PC-9 (cell line): Measurements from ENCODE around the gene WNK1. TPM values are rescaled to one million over a fixed set of nuclear protein-coding genes. Genes with fewer than 3 reads are reported as not detected.
A peak's percentile ranks its signal among the peaks of the same experiment; 100 is the strongest.

Source experiments
- BruUV-seq: library from RNA; stranded (reverse); fragments of 400-500 nt; replicated peaks from 2 replicates; lab custom pipeline; 2021; lab: Mats Ljungman, UMichigan
- CTCF ChIA-PET: fragments of 300-600 bp; sonication (Branson Sonifier 250); formaldehyde crosslinking; loops from one replicate; lab custom pipeline; 2022; ENCODE audit warnings: antibody characterized with exemption; lab: Charles Lee
- POLR2A ChIA-PET: fragments of 300-600 bp; sonication (Branson Sonifier 250); formaldehyde crosslinking; loops from one replicate; lab custom pipeline; 2022; ENCODE audit warnings: antibody characterized with exemption; ENCODE audit not compliant: unreplicated experiment; lab: Charles Lee
- DNase-seq, 2 experiments: peaks; one replicate each; pipeline versions ENCODE4 v3.0.0 to v3.0.0-alpha.2; 2015 to 2022; ENCODE audit warnings: mixed read lengths in 1 of 2
- H2AFZ ChIP-seq: fragments of 200-600 bp; sonication (generic); 2 replicates; pipeline ENCODE4 v1.8.1; 2017; ENCODE audit warnings: antibody characterized with exemption
- H3F3A ChIP-seq: fragments of 200-600 bp; sonication (generic); 2 replicates; pipeline ENCODE4 v1.8.1; 2017; ENCODE audit warnings: antibody characterized with exemption, mild to moderate bottlenecking, low read depth; ENCODE audit not compliant: insufficient read depth
- H3K27ac ChIP-seq: fragments of 200-600 bp; sonication (generic); 2 replicates; pipeline ENCODE4 v1.6.1; 2016; ENCODE audit warnings: mixed run types
- H3K27me3 ChIP-seq: fragments of 200-600 bp; sonication (generic); 2 replicates; pipeline ENCODE4 v1.6.1; 2016; ENCODE audit warnings: low read depth, mixed run types; ENCODE audit not compliant: insufficient read depth
- H3K36me3 ChIP-seq: fragments of 200-600 bp; sonication (generic); 2 replicates; pipeline ENCODE4 v1.6.1; 2016; ENCODE audit warnings: low read depth, mixed run types
- H3K4me1 ChIP-seq: fragments of 200-600 bp; sonication (generic); replicated peaks from 2 replicates; pipeline ENCODE4 v1.6.1; 2016; ENCODE audit warnings: mixed run types; ENCODE audit not compliant: insufficient read depth
- H3K4me2 ChIP-seq: fragments of 200-600 bp; sonication (generic); 2 replicates; pipeline ENCODE4 v1.6.1; 2017; ENCODE audit warnings: mixed run types
- H3K4me3 ChIP-seq: fragments of 200-600 bp; sonication (generic); 2 replicates; pipeline ENCODE4 v1.6.1; 2016; ENCODE audit warnings: mixed run types
- H3K79me2 ChIP-seq: fragments of 200-600 bp; sonication (generic); 2 replicates; pipeline ENCODE4 v1.6.1; 2017; ENCODE audit warnings: low read depth, mixed run types
- H3K9me2 ChIP-seq: fragments of 200-600 bp; sonication (generic); 2 replicates; pipeline ENCODE4 v1.8.1; 2017; ENCODE audit warnings: mild to moderate bottlenecking; ENCODE audit not compliant: insufficient read depth
- H3K9me3 ChIP-seq: fragments of 200-600 bp; sonication (generic); 2 replicates; pipeline ENCODE4 v1.8.1; 2016; ENCODE audit warnings: low read depth; ENCODE audit not compliant: insufficient read depth
- H4K20me1 ChIP-seq: fragments of 200-600 bp; sonication (generic); 2 replicates; pipeline ENCODE4 v1.8.1; 2017; ENCODE audit not compliant: insufficient read depth
- EZH2 ChIP-seq: fragments of 200-600 bp; sonication (generic); IDR thresholded peaks from 2 replicates; pipeline ENCODE4 v1.8.0; 2017; ENCODE audit warnings: antibody characterized with exemption, low read depth
- intact Hi-C: fragments of 100-400 bp; cut with micrococcal nuclease; formaldehyde crosslinking; loops from one replicate; pipeline ENCODE4 v1.10.0; 2022; ENCODE audit not compliant: unreplicated experiment
- total RNA-seq: library from RNA; stranded (reverse); gene quantifications from 2 replicates; pipeline ENCODE4 v1.2.3, GENCODE V29; 2021
- TF ChIP-seq, protein P1 (sequence below): fragments of 200-600 bp; sonication (generic); conservative IDR thresholded peaks from 2 replicates; pipeline ENCODE4 v1.6.1; 2017; ENCODE audit warnings: mixed run types, antibody characterized with exemption, mild to moderate bottlenecking, moderate library complexity

Gene WNK1
- total RNA-seq, 1 experiment from 2014 or later = 142 TPM

DNA sequence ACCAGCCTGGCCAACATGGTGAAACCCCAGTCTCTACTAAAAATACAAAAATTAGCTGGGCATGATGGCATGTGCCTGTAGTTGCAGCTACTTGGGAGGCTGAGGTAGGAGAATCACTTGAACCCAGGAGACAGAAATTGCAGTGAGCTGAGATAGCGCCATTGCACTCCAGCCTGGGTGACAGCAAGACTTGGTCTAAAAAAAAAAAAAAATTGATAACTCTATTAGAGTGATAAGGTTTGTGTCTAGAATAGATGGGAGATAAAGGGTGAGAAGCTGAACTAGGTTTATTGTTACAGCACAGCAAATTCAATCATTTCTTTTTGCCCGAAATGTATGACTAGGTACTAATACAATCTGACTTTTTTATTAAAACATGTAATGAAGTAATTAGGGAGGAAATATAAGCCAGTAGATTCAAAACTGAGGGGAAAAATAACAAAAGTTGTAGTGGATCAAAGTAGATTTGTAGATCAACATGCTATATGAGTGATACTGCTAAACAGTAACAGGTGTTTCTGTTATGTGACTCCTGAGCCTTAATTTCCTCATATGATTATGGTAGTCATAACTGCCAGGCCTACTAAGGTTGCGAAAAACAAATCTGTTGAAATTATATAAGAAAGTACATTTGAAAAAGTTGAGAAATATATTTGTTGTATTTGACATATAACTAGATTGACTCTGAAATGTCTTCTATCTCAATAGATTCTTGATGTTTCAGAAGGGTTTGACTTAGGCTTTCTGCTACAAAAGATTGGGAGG, 83.6 kb downstream of the WNK1 start:
- DNase-seq = peak in 1 of 2 experiments; percentile 46
- H3K9me2 ChIP-seq = no peaks in the 10 kb centered on the region; the same call in 1 of the 2 replicates
- H3K4me2 ChIP-seq = no peak overlapping the region
- no peaks in the 10 kb centered on the region; the same call in 1 of the 2 replicates for H3K79me2 ChIP-seq
- no peaks in the 10 kb centered on the region for H3K9me3 ChIP-seq
- ChIA-PET CTCF (interaction anchor here (0.6 kb wide), 1 partner anchor 247 kb away, joined by 3 read pairs; no protein-coding TSS in a partner anchor), POLR2A (no interaction called here)
- H3K4me1 ChIP-seq = no peaks in the 10 kb centered on the region
- TF ChIP-seq, protein P1, sequence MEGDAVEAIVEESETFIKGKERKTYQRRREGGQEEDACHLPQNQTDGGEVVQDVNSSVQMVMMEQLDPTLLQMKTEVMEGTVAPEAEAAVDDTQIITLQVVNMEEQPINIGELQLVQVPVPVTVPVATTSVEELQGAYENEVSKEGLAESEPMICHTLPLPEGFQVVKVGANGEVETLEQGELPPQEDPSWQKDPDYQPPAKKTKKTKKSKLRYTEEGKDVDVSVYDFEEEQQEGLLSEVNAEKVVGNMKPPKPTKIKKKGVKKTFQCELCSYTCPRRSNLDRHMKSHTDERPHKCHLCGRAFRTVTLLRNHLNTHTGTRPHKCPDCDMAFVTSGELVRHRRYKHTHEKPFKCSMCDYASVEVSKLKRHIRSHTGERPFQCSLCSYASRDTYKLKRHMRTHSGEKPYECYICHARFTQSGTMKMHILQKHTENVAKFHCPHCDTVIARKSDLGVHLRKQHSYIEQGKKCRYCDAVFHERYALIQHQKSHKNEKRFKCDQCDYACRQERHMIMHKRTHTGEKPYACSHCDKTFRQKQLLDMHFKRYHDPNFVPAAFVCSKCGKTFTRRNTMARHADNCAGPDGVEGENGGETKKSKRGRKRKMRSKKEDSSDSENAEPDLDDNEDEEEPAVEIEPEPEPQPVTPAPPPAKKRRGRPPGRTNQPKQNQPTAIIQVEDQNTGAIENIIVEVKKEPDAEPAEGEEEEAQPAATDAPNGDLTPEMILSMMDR = no peak
- no peak for TF ChIP-seq EZH2
- intact Hi-C loops = no loop called here
- H3K36me3 ChIP-seq = peaks cover 11% of the 10 kb centered on the region; the same call in 1 of the 2 replicates
- H3K27ac ChIP-seq = 0 out of 2 replicates have a peak overlapping the region, but pooled peaks have one; percentile 2
- BruUV-seq = no TSS peak
- H3K27me3 ChIP-seq = no peaks in the 10 kb centered on the region
- peaks cover 4% of the 10 kb centered on the region; the same call in 1 of the 2 replicates for H4K20me1 ChIP-seq
- no peak overlapping the region for H2AFZ ChIP-seq
- H3F3A ChIP-seq = peaks cover 7% of the 10 kb centered on the region
- no peak overlapping the region for H3K4me3 ChIP-seq

DNA sequence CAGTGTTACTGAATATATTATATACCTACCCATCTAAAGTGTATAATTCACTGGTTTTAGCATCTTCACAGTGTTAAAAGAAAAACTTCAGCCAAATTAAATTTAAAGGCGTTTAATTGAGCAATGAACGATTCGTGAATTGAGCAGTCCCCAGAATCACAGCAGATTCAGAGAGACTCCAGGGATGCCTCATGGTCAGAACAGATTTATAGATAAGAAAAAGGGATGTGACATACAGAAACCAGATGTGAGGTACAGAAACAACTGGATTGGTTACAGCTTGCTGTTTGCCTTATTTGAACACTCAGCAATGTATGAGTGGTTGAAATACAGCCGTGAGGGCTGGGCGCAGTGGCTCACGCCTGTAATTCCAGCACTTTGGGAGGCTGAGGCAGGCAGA, 84.6 kb downstream of the WNK1 start:
- POLR2A ChIA-PET = no interaction called here
- Histone ChIP-seq H3K27ac (no peak overlapping the region), H3K9me3 (no peaks in the 10 kb centered on the region), H3K4me2 (no peak overlapping the region), H3K79me2 (no peaks in the 10 kb centered on the region; the same call in 1 of the 2 replicates), H3K27me3 (no peaks in the 10 kb centered on the region), H3K4me1 (no peaks in the 10 kb centered on the region), H3K9me2 (no peaks in the 10 kb centered on the region; the same call in 1 of the 2 replicates), H4K20me1 (peaks cover 4% of the 10 kb centered on the region; the same call in 1 of the 2 replicates), H3F3A (peaks cover 7% of the 10 kb centered on the region), H2AFZ (no peak overlapping the region), H3K36me3 (peaks cover 8% of the 10 kb centered on the region; the same call in 1 of the 2 replicates), H3K4me3 (no peak overlapping the region)
- no peak for DNase-seq
- no peak for TF ChIP-seq EZH2
- TF ChIP-seq, protein P1 = no peak
- intact Hi-C loops = no loop called here
- no TSS peak for BruUV-seq
- CTCF ChIA-PET = no interaction called here

DNA sequence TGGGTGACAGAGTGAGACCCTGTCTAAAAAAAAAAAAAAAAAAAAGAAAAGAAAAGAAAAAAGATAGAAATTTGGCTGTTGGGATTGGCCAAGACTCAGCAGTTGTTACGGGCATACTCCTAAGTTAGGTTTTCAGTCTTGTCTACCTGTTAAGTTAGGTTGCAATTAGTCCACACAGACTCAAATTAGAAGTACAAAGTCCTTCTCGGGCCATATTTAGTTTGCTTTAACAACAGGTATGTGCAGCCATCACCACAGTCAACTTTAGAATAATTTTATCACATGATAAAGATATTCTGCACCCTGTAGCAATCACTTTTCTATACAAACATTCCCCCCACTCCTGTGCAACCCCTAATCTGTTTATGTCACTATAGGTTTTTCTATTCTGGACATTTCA, 85.2 kb downstream of the WNK1 start:
- intact Hi-C loops = no loop called here
- Histone ChIP-seq H4K20me1 (peaks cover 4% of the 10 kb centered on the region; the same call in 1 of the 2 replicates), H3K4me3 (no peak overlapping the region), H3K4me1 (no peaks in the 10 kb centered on the region), H3K9me3 (no peaks in the 10 kb centered on the region), H3K9me2 (no peaks in the 10 kb centered on the region; the same call in 1 of the 2 replicates), H3K4me2 (no peak overlapping the region), H3K27me3 (no peaks in the 10 kb centered on the region), H3K36me3 (peaks cover 8% of the 10 kb centered on the region; the same call in 1 of the 2 replicates), H2AFZ (no peak overlapping the region), H3F3A (peaks cover 7% of the 10 kb centered on the region), H3K27ac (no peak overlapping the region), H3K79me2 (no peaks in the 10 kb centered on the region; the same call in 1 of the 2 replicates)
- no peak for DNase-seq
- no peak for TF ChIP-seq EZH2
- TF ChIP-seq, protein P1 = no peak
- CTCF ChIA-PET = no interaction called here
- POLR2A ChIA-PET = interaction anchor here (0.5 kb wide), 1 partner anchor 449 kb away, joined by 3 read pairs; the partner anchor contains the start of gene KDM5A
- no TSS peak for BruUV-seq
